ENCODE results near the gene SLC16A11. TPM values are rescaled to one million over a fixed set of nuclear protein-coding genes. Genes with fewer than 3 reads are reported as not detected.
A peak's percentile ranks its signal among the peaks of the same experiment; 100 is the strongest.
"Not testable (repeated sequence)": the region's sequence is repeated elsewhere in the genome, so short reads cannot be mapped to it uniquely, and the experiment has no call there.

SLC16A11 gene, protein sequence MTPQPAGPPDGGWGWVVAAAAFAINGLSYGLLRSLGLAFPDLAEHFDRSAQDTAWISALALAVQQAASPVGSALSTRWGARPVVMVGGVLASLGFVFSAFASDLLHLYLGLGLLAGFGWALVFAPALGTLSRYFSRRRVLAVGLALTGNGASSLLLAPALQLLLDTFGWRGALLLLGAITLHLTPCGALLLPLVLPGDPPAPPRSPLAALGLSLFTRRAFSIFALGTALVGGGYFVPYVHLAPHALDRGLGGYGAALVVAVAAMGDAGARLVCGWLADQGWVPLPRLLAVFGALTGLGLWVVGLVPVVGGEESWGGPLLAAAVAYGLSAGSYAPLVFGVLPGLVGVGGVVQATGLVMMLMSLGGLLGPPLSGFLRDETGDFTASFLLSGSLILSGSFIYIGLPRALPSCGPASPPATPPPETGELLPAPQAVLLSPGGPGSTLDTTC
- total RNA-seq (0.39 TPM), polyA plus RNA-seq (1 to 10 TPM in 1 of 4 donors, under 1 TPM in 2, not detected in 1; 0.30 to 1.2 (median 0.67) TPM)

DNA sequence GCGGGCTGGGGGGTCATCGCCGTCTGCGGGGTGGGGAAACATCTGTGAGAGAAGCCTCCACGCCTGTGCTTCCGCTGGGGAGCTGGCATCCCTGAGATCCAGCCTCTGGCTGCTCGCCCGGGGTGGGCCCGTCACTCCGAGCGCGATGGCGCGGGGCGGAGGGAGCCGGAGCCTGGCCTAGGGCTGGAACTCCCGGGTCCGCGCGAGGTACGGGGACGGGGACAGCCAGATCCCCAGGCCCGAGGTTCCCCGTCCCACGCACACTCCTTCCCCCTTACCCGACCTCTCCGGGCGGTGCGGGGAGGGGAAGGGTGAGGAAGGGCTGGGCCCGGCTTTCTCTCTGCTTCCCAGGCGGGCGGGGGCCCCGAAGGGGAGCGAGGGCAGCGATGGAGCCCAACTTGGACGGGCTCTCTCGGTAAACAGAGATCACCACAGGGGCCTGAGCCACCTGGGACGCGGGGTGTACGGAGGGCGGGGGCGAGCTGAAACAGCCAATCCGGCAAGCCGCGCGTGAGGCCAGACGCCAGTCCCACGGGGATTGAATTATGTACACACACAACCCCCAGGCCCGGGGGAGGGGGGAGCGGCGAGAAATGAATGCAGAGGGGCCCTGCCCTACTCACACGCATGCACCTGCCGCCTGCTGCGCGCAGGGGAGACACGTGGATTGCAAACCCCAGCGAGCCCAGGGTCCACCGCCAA, at the start of gene SLC16A11:
TSS of gene SLC16A11 (minus strand) at position 596 of the 702 bp plus-strand sequence. CDS start at position 17, 579 bp downstream.
- Histone ChIP-seq H3K36me3 (ENCODE audit: control insufficient read depth, insufficient read depth, low read length) (no peaks in the 10 kb centered on the region), H3K27ac (ENCODE audit: insufficient read depth, low read length, poor library complexity, severe bottlenecking) (peak within 1 kb of the TSS; percentile 60), H3K4me1 (ENCODE audit: control insufficient read depth, insufficient read depth, low read length, poor library complexity, severe bottlenecking) (peaks cover 48% of the 10 kb centered on the region), H3K9me3 (ENCODE audit: control insufficient read depth in 2 of 2, low read length in 2 of 2) (no peaks in the 10 kb centered on the region), H3K4me3 (ENCODE audit: low read depth, low read length) (no peak within 1 kb of the TSS), H3K27me3 (ENCODE audit: control insufficient read depth, insufficient read depth, low read length) (no peaks in the 10 kb centered on the region)
- Mint-ChIP-seq H3K27ac (peak within 1 kb of the TSS in 2 of 3 donors; percentile 26 to 46), H3K36me3 (no peaks in the 10 kb centered on the region), H3K4me1 (peaks cover 12 to 55% (median 25%) of the 10 kb centered on the region in 4 donors), H3K4me3 (peak within 1 kb of the TSS; percentile 77 to 87 (median 80)), H3K27me3 (peaks cover 32% of the 10 kb centered on the region), H3K9me3 (no peaks in the 10 kb centered on the region)
- no peak for ATAC-seq (ENCODE audit: low read depth in 2 of 2)
- no peak for DNase-seq

DNA sequence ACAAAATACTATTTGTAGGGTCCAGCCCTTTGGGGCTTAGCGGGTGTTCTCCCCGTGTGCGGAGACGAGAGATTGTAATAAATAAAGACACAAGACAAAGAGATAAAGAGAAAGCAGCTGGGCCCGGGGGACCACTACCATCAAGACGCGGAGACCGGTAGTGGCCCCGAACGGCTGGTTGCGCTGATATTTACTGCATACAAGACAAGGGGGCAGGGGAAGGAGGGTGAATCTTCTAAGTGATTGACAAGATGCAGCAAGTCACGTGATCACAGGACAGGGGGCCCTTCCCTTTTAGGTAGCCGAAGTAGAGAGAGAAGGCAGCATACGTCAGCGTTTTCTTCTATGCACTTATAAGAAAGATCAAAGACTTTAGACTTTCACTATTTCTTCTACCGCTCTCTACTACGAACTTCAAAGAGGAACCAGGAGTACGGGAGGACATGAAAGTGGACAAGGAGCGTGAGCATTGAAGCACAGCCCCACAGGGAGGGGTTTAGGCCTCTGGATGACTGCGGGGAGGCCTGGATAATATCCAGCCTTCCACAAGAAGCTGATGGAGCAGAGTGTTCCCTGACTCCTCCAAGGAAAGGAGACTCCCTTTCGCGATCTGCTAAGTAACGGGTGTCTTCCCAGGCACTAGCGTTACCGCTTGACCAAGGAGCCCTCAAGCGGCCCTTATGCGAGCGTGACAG, 47.6 kb upstream of the SLC16A11 start:
- not testable (repeated sequence) for H3K4me1 ChIP-seq (ENCODE audit: control insufficient read depth, insufficient read depth, low read length, poor library complexity, severe bottlenecking); H3K9me3 Mint-ChIP-seq; H3K27ac ChIP-seq (ENCODE audit: insufficient read depth, low read length, poor library complexity, severe bottlenecking); H3K36me3 Mint-ChIP-seq; H3K27ac Mint-ChIP-seq; H3K4me3 Mint-ChIP-seq; H3K27me3 ChIP-seq (ENCODE audit: control insufficient read depth, insufficient read depth, low read length); H3K4me1 Mint-ChIP-seq; H3K9me3 ChIP-seq (ENCODE audit: control insufficient read depth in 2 of 2, low read length in 2 of 2); ATAC-seq (ENCODE audit: low read depth in 2 of 2); H3K36me3 ChIP-seq (ENCODE audit: control insufficient read depth, insufficient read depth, low read length); H3K4me3 ChIP-seq (ENCODE audit: low read depth, low read length)
- H3K27me3 Mint-ChIP-seq = peaks cover 43% of the 10 kb centered on the region
- peak; percentile 15 to 36 (median 34) for DNase-seq

DNA sequence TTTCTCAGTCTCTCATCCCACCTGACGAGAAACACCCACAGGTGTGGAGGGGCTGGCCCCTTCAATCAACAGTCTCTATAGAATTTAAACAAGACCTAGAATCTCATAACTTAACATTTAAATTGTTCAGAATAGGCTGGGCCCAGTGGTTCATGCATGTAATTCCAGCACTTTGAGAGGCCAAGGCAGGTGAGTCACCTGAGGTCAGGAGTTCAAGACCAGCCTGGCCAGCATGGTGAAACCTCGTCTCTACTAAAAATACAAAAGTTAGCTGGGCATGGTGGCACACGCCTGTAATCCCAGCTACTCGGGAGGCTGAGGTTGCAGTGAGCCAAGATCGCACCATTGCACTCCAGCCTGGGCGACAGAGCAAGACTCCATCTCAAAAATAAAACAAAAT, 45.7 kb upstream of the SLC16A11 start:
- H3K36me3 Mint-ChIP-seq; H3K4me1 Mint-ChIP-seq; DNase-seq; H3K9me3 ChIP-seq (ENCODE audit: control insufficient read depth in 2 of 2, low read length in 2 of 2); H3K27ac Mint-ChIP-seq; H3K27me3 ChIP-seq (ENCODE audit: control insufficient read depth, insufficient read depth, low read length); H3K36me3 ChIP-seq (ENCODE audit: control insufficient read depth, insufficient read depth, low read length); H3K4me1 ChIP-seq (ENCODE audit: control insufficient read depth, insufficient read depth, low read length, poor library complexity, severe bottlenecking); H3K4me3 Mint-ChIP-seq; H3K4me3 ChIP-seq (ENCODE audit: low read depth, low read length); ATAC-seq (ENCODE audit: low read depth in 2 of 2); H3K9me3 Mint-ChIP-seq; H3K27ac ChIP-seq (ENCODE audit: insufficient read depth, low read length, poor library complexity, severe bottlenecking): not testable (repeated sequence)
- peaks cover 48% of the 10 kb centered on the region for H3K27me3 Mint-ChIP-seq

DNA sequence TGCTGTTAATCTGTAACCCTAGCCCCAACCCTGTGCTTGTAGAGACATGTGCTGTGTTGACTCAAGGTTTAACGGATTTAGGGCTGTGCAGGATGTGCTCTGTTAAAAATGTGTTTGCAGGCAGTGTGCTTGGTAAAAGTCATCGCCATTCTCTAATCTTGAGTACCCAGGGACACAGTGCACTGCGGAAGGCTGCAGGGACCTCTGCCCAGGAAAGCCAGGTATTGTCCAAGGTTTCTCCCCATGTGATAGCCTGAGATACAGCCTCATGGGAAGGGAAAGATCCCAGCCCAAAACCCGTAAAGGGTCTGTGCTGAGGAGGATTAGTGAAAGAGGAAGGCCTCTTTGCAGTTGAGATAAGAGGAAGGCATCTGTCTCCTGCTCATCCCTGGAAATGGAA, 44.5 kb upstream of the SLC16A11 start:
- not testable (repeated sequence) for H3K27ac ChIP-seq (ENCODE audit: insufficient read depth, low read length, poor library complexity, severe bottlenecking); DNase-seq; H3K27ac Mint-ChIP-seq; H3K36me3 Mint-ChIP-seq; H3K9me3 Mint-ChIP-seq; H3K9me3 ChIP-seq (ENCODE audit: control insufficient read depth in 2 of 2, low read length in 2 of 2); H3K27me3 ChIP-seq (ENCODE audit: control insufficient read depth, insufficient read depth, low read length); H3K4me1 ChIP-seq (ENCODE audit: control insufficient read depth, insufficient read depth, low read length, poor library complexity, severe bottlenecking); H3K4me3 ChIP-seq (ENCODE audit: low read depth, low read length); H3K36me3 ChIP-seq (ENCODE audit: control insufficient read depth, insufficient read depth, low read length); ATAC-seq (ENCODE audit: low read depth in 2 of 2); H3K4me3 Mint-ChIP-seq
- peaks cover 0 to 12% (median 5%) of the 10 kb centered on the region in 4 donors for H3K4me1 Mint-ChIP-seq
- peaks cover 49% of the 10 kb centered on the region for H3K27me3 Mint-ChIP-seq

DNA sequence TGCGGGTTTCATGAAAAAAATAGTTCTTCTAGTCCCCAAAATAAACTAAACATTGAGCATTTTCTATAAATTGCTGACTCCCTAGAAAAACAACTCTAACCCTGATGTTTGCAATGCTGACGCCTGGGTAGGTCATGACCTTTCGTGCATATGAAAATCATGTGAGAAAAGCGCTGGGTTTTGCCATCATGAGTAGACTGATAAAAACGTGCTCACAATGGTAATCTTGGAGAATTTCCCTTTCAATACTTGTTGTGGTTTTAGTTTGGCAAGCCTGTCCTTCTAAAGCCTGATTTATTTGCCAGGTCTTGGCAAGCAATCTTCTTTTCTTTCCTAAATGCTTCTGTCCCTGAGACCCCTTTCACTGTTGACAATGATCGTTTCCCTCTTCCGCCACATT, 40.2 kb upstream of the SLC16A11 start:
- no peak overlapping the region for H3K27ac Mint-ChIP-seq
- no peak for DNase-seq
- H3K4me3 Mint-ChIP-seq = peak overlapping the region in 1 of 4 donors; percentile 77
- H3K27me3 Mint-ChIP-seq = peaks cover 46% of the 10 kb centered on the region
- Histone ChIP-seq H3K9me3 (ENCODE audit: control insufficient read depth in 2 of 2, low read length in 2 of 2) (no peaks in the 10 kb centered on the region), H3K4me1 (ENCODE audit: control insufficient read depth, insufficient read depth, low read length, poor library complexity, severe bottlenecking) (peaks cover 12% of the 10 kb centered on the region), H3K36me3 (ENCODE audit: control insufficient read depth, insufficient read depth, low read length) (no peaks in the 10 kb centered on the region), H3K27me3 (ENCODE audit: control insufficient read depth, insufficient read depth, low read length) (peaks cover 4% of the 10 kb centered on the region), H3K27ac (ENCODE audit: insufficient read depth, low read length, poor library complexity, severe bottlenecking) (no peak overlapping the region), H3K4me3 (ENCODE audit: low read depth, low read length) (no peak overlapping the region)
- peaks cover 0 to 24% (median 12%) of the 10 kb centered on the region in 4 donors for H3K4me1 Mint-ChIP-seq
- no peaks in the 10 kb centered on the region for H3K36me3 Mint-ChIP-seq
- no peaks in the 10 kb centered on the region for H3K9me3 Mint-ChIP-seq
- no peak for ATAC-seq (ENCODE audit: low read depth in 2 of 2)

DNA sequence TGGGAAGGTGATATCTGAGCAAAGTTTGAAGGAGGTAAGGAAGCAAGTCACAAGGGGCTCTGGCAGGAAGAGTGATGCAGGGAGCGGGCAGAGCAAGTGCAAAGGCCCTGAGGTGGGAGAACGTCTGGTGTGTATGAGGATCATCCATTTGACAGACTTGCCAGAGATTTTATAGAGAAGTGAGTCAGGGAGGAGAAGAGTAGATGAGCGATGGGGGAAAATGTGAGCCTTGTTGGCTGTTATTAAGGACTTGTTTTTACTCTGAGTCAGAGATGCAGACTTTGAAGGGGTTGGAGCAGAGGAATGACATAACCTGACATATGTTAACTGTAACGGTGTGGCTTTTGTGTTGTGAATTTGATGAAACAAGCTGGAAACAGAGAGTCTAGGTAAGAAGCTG, 39.7 kb upstream of the SLC16A11 start:
- Histone ChIP-seq H3K4me1 (ENCODE audit: control insufficient read depth, insufficient read depth, low read length, poor library complexity, severe bottlenecking) (peaks cover 12% of the 10 kb centered on the region), H3K27ac (ENCODE audit: insufficient read depth, low read length, poor library complexity, severe bottlenecking) (no peak overlapping the region), H3K27me3 (ENCODE audit: control insufficient read depth, insufficient read depth, low read length) (peaks cover 4% of the 10 kb centered on the region), H3K9me3 (ENCODE audit: control insufficient read depth in 2 of 2, low read length in 2 of 2) (no peaks in the 10 kb centered on the region), H3K36me3 (ENCODE audit: control insufficient read depth, insufficient read depth, low read length) (no peaks in the 10 kb centered on the region), H3K4me3 (ENCODE audit: low read depth, low read length) (no peak overlapping the region)
- Mint-ChIP-seq H3K9me3 (no peaks in the 10 kb centered on the region), H3K27me3 (peaks cover 46% of the 10 kb centered on the region), H3K27ac (peak overlapping the region in 1 of 3 donors; percentile 33), H3K4me3 (peak overlapping the region in 1 of 4 donors; percentile 38), H3K4me1 (peaks cover 0 to 24% (median 12%) of the 10 kb centered on the region in 4 donors), H3K36me3 (no peaks in the 10 kb centered on the region)
- DNase-seq (no peak), ATAC-seq (ENCODE audit: low read depth in 2 of 2) (no peak)

DNA sequence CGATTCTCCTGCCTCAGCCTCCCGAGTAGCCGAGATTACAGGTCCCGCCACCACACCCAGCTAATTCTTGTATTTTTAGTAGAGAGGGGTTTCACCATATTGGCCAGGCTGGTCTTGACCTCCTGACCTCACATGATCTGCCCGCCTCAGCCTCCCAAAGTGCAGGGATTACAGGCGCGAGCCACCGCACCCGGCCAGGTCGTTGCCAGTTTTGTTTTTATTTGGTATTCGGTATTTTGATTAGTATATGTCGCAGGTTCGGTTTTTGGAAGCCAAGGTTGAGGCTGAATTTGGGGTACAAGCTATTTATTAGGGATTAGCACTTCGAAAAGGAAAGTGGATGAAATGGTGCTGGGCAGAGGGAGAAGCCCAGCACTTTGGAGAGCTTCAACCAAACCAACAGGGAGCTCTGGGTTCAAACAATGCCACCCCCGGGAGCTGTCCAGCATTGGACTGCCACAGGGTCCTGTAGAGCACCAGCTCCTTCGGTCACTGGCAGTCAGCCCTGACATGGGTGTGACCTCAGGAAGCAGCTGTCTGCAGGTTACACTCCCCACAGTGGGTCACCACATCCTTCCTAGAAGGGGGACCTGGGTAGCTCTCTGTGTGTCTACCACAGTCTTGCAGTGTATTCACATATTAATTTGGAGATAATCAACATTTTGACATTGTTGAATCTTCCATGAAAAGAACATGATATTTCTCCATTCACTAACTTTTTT, 37.6 kb upstream of the SLC16A11 start:
- DNase-seq (peak in 2 of 3 donors; percentile 26 to 59), ATAC-seq (ENCODE audit: low read depth in 2 of 2) (peak; percentile 55 to 63)
- peaks cover 34% of the 10 kb centered on the region for H3K27me3 Mint-ChIP-seq
- Histone ChIP-seq H3K27me3 (ENCODE audit: control insufficient read depth, insufficient read depth, low read length) (peaks cover 4% of the 10 kb centered on the region), H3K27ac (ENCODE audit: insufficient read depth, low read length, poor library complexity, severe bottlenecking) (no peak overlapping the region), H3K4me1 (ENCODE audit: control insufficient read depth, insufficient read depth, low read length, poor library complexity, severe bottlenecking) (peaks cover 12% of the 10 kb centered on the region), H3K9me3 (ENCODE audit: control insufficient read depth in 2 of 2, low read length in 2 of 2) (no peaks in the 10 kb centered on the region), H3K36me3 (ENCODE audit: control insufficient read depth, insufficient read depth, low read length) (no peaks in the 10 kb centered on the region), H3K4me3 (ENCODE audit: low read depth, low read length) (peak overlapping the region; percentile 37)
- no peak overlapping the region for H3K27ac Mint-ChIP-seq
- H3K4me3 Mint-ChIP-seq = peak overlapping the region in 2 of 4 donors; percentile 3 to 43
- H3K36me3 Mint-ChIP-seq = no peaks in the 10 kb centered on the region
- no peaks in the 10 kb centered on the region for H3K9me3 Mint-ChIP-seq
- H3K4me1 Mint-ChIP-seq = peaks cover 0 to 24% (median 12%) of the 10 kb centered on the region in 4 donors

Data from CD4-positive, CD25-positive, alpha-beta regulatory T cell (primary cell).